Neural cell (in vitro differentiated cells): ENCODE results near the gene DNASE1L2.

Experiments
- CTCF ChIP-seq: fragments of 450-650 bp; IDR thresholded peaks from 2 replicates; pipeline ENCODE4 v1.5.1; 2014; ENCODE audit warnings: antibody characterized with exemption, mild to moderate bottlenecking, moderate library complexity; ENCODE audit not compliant: poor library complexity, severe bottlenecking
- EP300 ChIP-seq: fragments of 450-650 bp; conservative IDR thresholded peaks from 2 replicates; pipeline ENCODE4 v1.6.1; 2014; ENCODE audit warnings: antibody characterized with exemption, mild to moderate bottlenecking, moderate library complexity; ENCODE audit not compliant: poor library complexity, severe bottlenecking
- EZH2 ChIP-seq: fragments of 200-600, 300-800 bp; shearing (Covaris generic), sonication (generic); IDR thresholded peaks from 2 replicates; pipeline ENCODE4 v1.6.1; 2014; ENCODE audit warnings: antibody characterized with exemption, low read length, borderline replicate concordance, mild to moderate bottlenecking; ENCODE audit not compliant: insufficient read depth, poor library complexity, severe bottlenecking
- MXI1 ChIP-seq: fragments of 450-650 bp; conservative IDR thresholded peaks from 2 replicates; pipeline ENCODE4 v1.6.1; 2014; ENCODE audit warnings: antibody characterized with exemption, mild to moderate bottlenecking; ENCODE audit not compliant: poor library complexity, severe bottlenecking
- POLR2AphosphoS5 ChIP-seq: IDR thresholded peaks from 2 replicates; pipeline ENCODE4 v1.6.1; 2012
- RAD21 ChIP-seq: fragments of 450-650 bp; conservative IDR thresholded peaks from 2 replicates; pipeline ENCODE4 v1.6.1; 2014; ENCODE audit warnings: antibody characterized with exemption, mild to moderate bottlenecking, moderate library complexity
- REST ChIP-seq: IDR thresholded peaks from 2 replicates; pipeline ENCODE4 v1.6.1; 2012; ENCODE audit warnings: borderline replicate concordance
- SMC3 ChIP-seq: fragments of 450-650 bp; conservative IDR thresholded peaks from 2 replicates; pipeline ENCODE4 v1.6.1; 2014; ENCODE audit warnings: antibody characterized with exemption, mild to moderate bottlenecking, moderate library complexity; ENCODE audit not compliant: poor library complexity
- TAF1 ChIP-seq: IDR thresholded peaks from 2 replicates; pipeline ENCODE4 v1.6.1; 2012; ENCODE audit warnings: low read depth

- TF ChIP-seq CTCF (no peak), POLR2AphosphoS5 (no peak), SMC3 (no peak), EZH2 (no peak), TAF1 (no peak), EP300 (no peak), REST (no peak), RAD21 (no peak), MXI1 (no peak)
These were observed 2.8 kb downstream of the DNASE1L2 start for GRCh38 chr16:2238838-2239675.
